Fibroblast of villous mesenchyme (primary cell): ENCODE measurements around the gene CRKL. TPM values are rescaled to one million over a fixed set of nuclear protein-coding genes. Genes with fewer than 3 reads are reported as not detected.

Experiments
- DNase-seq: peaks from one replicate; pipeline ENCODE4 v3.0.0-alpha.2; 2010; ENCODE audit warnings: low read depth
- H3K4me3 ChIP-seq: 2 replicates; pipeline ENCODE4 v1.5.1; 2011; ENCODE audit warnings: low read depth, mild to moderate bottlenecking, low read length
- CTCF ChIP-seq: IDR thresholded peaks from 2 replicates; pipeline ENCODE4 v1.5.1; 2012; ENCODE audit warnings: low read depth, mild to moderate bottlenecking, low read length; ENCODE audit not compliant: insufficient read depth
- total RNA-seq: library from RNA; depleted of rRNA; stranded (reverse); fragments of >200 nt; gene quantifications from 2 replicates; pipeline ENCODE4 v1.2.3, GENCODE V29; 2012

The CRKL gene
- total RNA-seq, 1 donor: 57.4 TPM

DNA sequence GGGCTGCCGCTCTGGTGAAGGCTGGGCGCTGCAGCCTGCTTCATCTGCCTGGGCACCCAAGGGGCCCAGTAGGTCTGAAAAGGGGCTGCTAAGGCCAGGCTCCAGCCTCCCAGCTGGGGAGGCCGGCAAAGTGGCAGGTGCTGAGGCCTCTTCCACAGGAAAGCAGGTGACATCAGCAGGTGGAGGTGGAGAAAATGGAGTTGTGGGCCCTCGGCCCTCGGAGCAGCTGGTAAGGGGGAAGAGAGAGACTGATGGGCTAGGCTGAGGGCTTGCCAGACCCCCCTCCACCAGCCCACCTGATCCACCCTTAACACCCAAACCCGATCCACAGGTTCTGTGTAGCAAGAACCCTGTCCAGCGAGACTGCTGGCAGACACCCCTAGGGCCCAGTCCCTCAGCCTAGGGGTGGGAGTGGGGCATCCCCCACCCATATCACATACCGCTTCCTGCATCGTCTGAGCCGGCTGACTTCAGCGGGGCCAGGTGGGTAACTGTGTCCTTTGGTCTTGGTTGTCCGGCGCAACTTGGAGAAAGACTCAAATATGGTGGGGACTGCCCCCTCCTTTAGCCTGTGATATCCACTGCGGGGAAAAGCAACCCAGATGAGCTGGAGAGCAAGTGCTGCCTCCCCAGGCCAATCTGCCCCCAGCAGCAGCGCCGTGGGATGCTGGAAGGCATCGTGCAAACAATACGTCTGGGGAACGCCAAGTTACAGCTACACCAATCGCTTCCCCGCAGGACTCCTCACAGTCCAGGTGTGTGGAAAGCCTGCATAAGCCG is 83.2 kb downstream of the CRKL start:
- H3K4me3 ChIP-seq: peak overlapping the region; percentile 84
- TF ChIP-seq CTCF: no peak
- DNase-seq: no peak

DNA sequence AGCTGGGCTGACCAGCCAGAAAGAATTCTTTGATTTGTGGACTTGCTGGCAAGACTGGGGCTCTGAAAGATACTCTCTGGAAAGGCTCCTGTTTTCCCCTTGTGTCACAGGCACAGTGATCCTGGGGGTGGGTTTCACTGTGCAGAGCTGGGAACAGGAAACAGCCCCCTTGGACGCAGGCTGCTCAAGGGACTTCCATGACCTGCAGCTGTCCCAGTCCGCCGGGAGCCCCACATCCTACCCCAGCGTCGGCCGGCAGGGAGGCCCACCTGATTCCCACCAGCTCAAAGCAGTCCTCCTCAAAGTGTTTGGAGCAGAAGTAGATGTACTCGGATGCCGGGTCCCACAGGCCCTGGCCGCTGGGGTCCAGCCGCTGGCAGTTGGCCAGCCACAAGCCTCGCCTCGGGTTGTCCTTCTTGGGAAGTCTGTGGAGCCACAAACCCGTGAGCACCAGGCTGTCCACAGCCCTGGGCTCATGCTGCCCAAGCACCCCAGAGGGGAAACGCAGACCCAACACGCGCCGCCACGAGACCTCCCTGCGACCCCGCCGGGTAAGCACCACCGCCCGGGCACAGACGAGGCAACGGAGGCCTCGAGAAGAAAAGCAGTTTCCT is 83.9 kb downstream of the CRKL start:
- no peak for TF ChIP-seq CTCF

DNA sequence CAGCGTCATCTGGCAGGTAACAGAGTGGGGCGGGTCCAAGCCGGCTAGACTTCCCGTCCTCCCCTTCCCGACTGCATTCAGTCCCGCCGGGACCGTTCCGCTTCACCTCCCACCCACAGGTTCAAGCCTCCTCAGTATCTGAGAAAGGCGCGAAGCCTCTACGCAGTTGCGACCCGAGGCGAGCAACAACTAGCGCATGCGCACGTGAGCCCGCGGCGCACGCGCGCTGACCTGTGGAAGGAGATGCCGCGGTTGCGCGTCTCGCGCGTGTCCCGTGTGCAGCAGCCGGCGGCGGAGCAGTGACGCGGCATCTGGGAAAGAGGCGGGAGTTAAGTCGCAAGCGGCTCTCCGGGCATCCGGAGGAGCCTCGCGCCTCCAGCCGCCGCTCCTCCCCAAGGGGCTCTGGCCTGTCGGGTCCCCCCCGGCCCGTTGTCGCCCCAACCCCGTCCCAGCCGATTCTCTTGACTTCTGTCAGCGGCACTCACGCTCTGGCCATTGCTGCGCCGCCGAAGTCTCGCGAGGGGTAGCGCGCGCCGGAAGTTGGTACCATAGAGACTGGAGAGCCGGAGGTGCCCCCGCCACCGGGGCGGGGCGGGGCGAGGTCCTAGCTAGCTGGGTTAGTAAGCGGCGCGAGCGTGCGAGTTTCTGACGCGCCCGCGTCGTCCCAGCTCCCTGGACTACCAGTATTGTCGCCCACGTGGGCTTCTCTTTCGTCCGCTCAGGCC is 84.6 kb downstream of the CRKL start, which contains the start of gene THAP7:
Gene THAP7 (minus strand): TSS at position 518 of the 725 bp plus-strand sequence. CDS start 207 bp downstream, at position 311.
- H3K4me3 ChIP-seq: peak within 1 kb of the TSS; percentile 84
- TF ChIP-seq CTCF: no peak
- peak; percentile 96 for DNase-seq

More for the DNA sequence above, 83.9 kb downstream of the CRKL start:
- peak overlapping the region; percentile 84 for H3K4me3 ChIP-seq
- DNase-seq: no peak

Other genes starting within 250 kb of the CRKL start
- under 0.01 TPM in 1 of 2 replicates, not detected in the other for gene SERPIND1, start 143.3 kb upstream of the CRKL start, total RNA-seq
- gene PI4KA, start 58.6 kb upstream of the CRKL start, total RNA-seq: 65.7 and 73.4 TPM in 2 replicates
- gene SNAP29, start 58.4 kb upstream of the CRKL start, total RNA-seq: 13.2 and 14.7 TPM in 2 replicates
- 0.32 and 0.43 TPM in 2 replicates for gene AIFM3, start 49.8 kb downstream of the CRKL start, total RNA-seq
- 55.1 and 60.9 TPM in 2 replicates for gene LZTR1, start 64.9 kb downstream of the CRKL start, total RNA-seq
- 21.6 and 22.9 TPM in 2 replicates for gene THAP7, start 84.7 kb downstream of the CRKL start, total RNA-seq
- 1.3 and 3.5 TPM in 2 replicates for gene P2RX6, start 97.8 kb downstream of the CRKL start, total RNA-seq
- gene SLC7A4, start 115.2 kb downstream of the CRKL start, total RNA-seq: 0.32 and 2.2 TPM in 2 replicates
- gene LRRC74B, start 128.5 kb downstream of the CRKL start, total RNA-seq: not detected in 2 replicates